ENCODE measurements around the gene GGA3.
"Not testable (repeated sequence)": the region's sequence is repeated elsewhere in the genome, so short reads cannot be mapped to it uniquely, and the experiment has no call there.

DNA sequence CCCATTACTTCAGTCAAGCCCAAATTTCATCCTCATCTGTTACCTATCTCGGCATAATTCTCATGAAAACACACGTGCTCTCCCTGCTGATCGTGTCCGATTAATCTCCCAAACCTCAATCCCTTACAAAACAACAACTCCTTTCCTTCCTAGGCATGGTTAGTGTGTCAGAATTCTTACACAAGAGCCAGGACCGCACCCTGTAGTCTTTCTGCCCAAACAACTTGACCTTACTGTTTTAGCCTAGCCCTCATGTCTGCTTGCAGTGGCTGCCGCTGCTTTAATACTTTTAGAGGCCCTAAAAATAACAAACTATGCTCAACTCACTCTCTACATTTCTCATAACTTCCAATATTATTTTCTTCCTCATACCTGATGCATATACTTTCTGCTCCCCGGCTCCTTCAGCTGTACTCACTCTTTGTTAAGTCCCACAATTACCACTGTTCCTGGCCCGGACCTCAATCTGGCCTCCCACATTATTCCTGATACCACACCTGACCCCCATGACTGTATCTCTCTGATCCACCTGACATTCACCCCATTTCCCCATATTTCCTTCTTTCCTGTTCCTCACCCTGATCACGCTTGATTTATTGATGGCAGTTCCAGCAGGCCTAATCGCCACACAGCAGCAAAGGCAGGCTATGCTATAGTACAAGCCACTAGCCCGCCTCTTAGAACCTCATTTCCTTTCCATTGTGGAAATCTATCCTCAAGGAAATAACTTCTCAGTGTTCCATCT, 5.3 kb downstream of the GGA3 start:
- TF ChIP-seq, protein P1, sequence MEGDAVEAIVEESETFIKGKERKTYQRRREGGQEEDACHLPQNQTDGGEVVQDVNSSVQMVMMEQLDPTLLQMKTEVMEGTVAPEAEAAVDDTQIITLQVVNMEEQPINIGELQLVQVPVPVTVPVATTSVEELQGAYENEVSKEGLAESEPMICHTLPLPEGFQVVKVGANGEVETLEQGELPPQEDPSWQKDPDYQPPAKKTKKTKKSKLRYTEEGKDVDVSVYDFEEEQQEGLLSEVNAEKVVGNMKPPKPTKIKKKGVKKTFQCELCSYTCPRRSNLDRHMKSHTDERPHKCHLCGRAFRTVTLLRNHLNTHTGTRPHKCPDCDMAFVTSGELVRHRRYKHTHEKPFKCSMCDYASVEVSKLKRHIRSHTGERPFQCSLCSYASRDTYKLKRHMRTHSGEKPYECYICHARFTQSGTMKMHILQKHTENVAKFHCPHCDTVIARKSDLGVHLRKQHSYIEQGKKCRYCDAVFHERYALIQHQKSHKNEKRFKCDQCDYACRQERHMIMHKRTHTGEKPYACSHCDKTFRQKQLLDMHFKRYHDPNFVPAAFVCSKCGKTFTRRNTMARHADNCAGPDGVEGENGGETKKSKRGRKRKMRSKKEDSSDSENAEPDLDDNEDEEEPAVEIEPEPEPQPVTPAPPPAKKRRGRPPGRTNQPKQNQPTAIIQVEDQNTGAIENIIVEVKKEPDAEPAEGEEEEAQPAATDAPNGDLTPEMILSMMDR (IDR thresholded peaks at IDR 0.05): not testable (repeated sequence)
- TF ChIP-seq POLR2A (IDR thresholded peaks at IDR 0.05): not testable (repeated sequence)

Data from heart left ventricle (tissue), 13 donors.